H1 (cell line): ENCODE measurements around the gene CHCHD6. TPM values are rescaled to one million over a fixed set of nuclear protein-coding genes. Genes with fewer than 3 reads are reported as not detected.

Experiments
- CTCF ChIA-PET: fragments of 300-600 bp; sonication (Branson Sonifier 250); formaldehyde crosslinking; loops from one replicate; lab custom pipeline; 2021; ENCODE audit not compliant: partially characterized antibody; lab: Charles Lee
- POLR2A ChIA-PET: fragments of 300-600 bp; sonication (Branson Sonifier 250); formaldehyde crosslinking; loops from one replicate; lab custom pipeline; 2021; ENCODE audit warnings: inconsistent platforms; ENCODE audit not compliant: partially characterized antibody; lab: Charles Lee
- DNase-seq, 2 experiments: peaks; one replicate each; pipeline versions ENCODE4 v3.0.0 to v3.0.0-alpha.2; 2010 to 2022; ENCODE audit warnings: low spot score in 2 of 2, low read depth in 1 of 2, mixed read lengths in 1 of 2
- FAIRE-seq: peaks from 2 replicates; lab custom pipeline; 2011; peaks lifted over from hg19 to GRCh38; lab: Jason Lieb, UNC
- H2AFZ ChIP-seq: 2 replicates; pipeline ENCODE4 v1.8.1; 2012; ENCODE audit warnings: low read length, inconsistent platforms
- H2AK5ac ChIP-seq: 2 replicates; pipeline ENCODE4 v1.6.1; 2013; ENCODE audit warnings: low read depth, low read length
- H2BK120ac ChIP-seq: replicated peaks from 2 replicates; pipeline ENCODE3; 2013; ENCODE audit warnings: low read depth, low read length, inconsistent platforms
- H2BK12ac ChIP-seq: 2 replicates; pipeline ENCODE4 v1.6.1; 2013; ENCODE audit warnings: low read depth, low read length
- H2BK15ac ChIP-seq: 2 replicates; pipeline ENCODE4 v1.6.1; 2013; ENCODE audit warnings: low read length
- H2BK20ac ChIP-seq: 2 replicates; pipeline ENCODE4 v1.6.1; 2013; ENCODE audit warnings: low read length
- H2BK5ac ChIP-seq: 2 replicates; pipeline ENCODE4 v1.6.1; 2013; ENCODE audit warnings: low read depth, low read length
- H3K14ac ChIP-seq: 2 replicates; pipeline ENCODE4 v1.6.1; 2013; ENCODE audit warnings: inconsistent platforms; ENCODE audit not compliant: insufficient read length
- H3K18ac ChIP-seq: 2 replicates; pipeline ENCODE4 v1.6.1; 2013; ENCODE audit warnings: low read length; ENCODE audit errors: extremely low read depth
- H3K23ac ChIP-seq: 2 replicates; pipeline ENCODE4 v1.6.1; 2013; ENCODE audit warnings: inconsistent platforms; ENCODE audit not compliant: insufficient read length
- H3K23me2 ChIP-seq: 2 replicates; pipeline ENCODE4 v1.6.1; 2013; ENCODE audit warnings: low read depth, low read length
- H3K27ac ChIP-seq: 2 replicates; pipeline ENCODE4 v1.6.1; 2011; ENCODE audit warnings: low read depth, low read length, inconsistent platforms
- H3K27me3 ChIP-seq, 4 experiments: replicated peaks in 1 of 4; 1 replicate in 1 of 4; 2 replicates in 3 of 4; pipeline versions ENCODE4 v1.6.1 to v1.8.1; 2011 to 2013; ENCODE audit warnings: low read length in 3 of 4, mild to moderate bottlenecking in 3 of 4, inconsistent platforms in 2 of 4, mixed read lengths in 2 of 4, moderate library complexity in 1 of 4; ENCODE audit not compliant: control insufficient read depth in 3 of 4, insufficient read depth in 3 of 4; ENCODE audit errors: extremely low read depth in 1 of 4
- H3K36me3 ChIP-seq, 4 experiments: 2 replicates each; pipeline versions ENCODE4 v1.6.1 to v1.8.1; 2011 to 2013; ENCODE audit warnings: mild to moderate bottlenecking in 4 of 4, low read length in 3 of 4, moderate library complexity in 2 of 4, control low read depth in 1 of 4, inconsistent platforms in 1 of 4; ENCODE audit not compliant: insufficient read depth in 4 of 4, control insufficient read depth in 2 of 4
- H3K4ac ChIP-seq: replicated peaks from 2 replicates; pipeline ENCODE3; 2013; ENCODE audit warnings: low read length, low read depth, mixed read lengths, inconsistent platforms; ENCODE audit not compliant: insufficient read length
- H3K4me1 ChIP-seq, 4 experiments: replicated peaks in 1 of 4; 1 replicate in 1 of 4; 2 replicates in 3 of 4; pipeline versions ENCODE4 v1.6.1 to v1.8.1; 2011 to 2013; ENCODE audit warnings: low read length in 3 of 4, inconsistent platforms in 2 of 4, mixed read lengths in 1 of 4; ENCODE audit not compliant: insufficient read depth in 4 of 4, control insufficient read depth in 3 of 4
- H3K4me2 ChIP-seq, 2 experiments: 2 replicates each; pipeline versions ENCODE4 v1.6.1 to v1.8.1; 2011 to 2013; ENCODE audit warnings: low read depth in 2 of 2, low read length in 2 of 2, control low read depth in 1 of 2, inconsistent platforms in 1 of 2, mild to moderate bottlenecking in 1 of 2; ENCODE audit not compliant: insufficient read depth in 1 of 2
- H3K4me3 ChIP-seq, 4 experiments: fragments of 200-600, 300-600 bp in 1 of 4; sonication (generic), shearing (Covaris generic), sonication (Bioruptor Twin) in 1 of 4; 2 replicates each; pipeline versions ENCODE4 v1.5.1 to v1.8.1; 2011 to 2016; ENCODE audit warnings: low read length in 4 of 4, low read depth in 3 of 4, control low read depth in 2 of 4, inconsistent platforms in 2 of 4, mild to moderate bottlenecking in 2 of 4, mixed read lengths in 1 of 4, moderate library complexity in 1 of 4; ENCODE audit not compliant: insufficient read depth in 2 of 4; ENCODE audit errors: extremely low read depth in 1 of 4
- H3K56ac ChIP-seq: replicated peaks from 2 replicates; pipeline ENCODE3; 2013; ENCODE audit warnings: low read depth, mild to moderate bottlenecking, mixed read lengths, low read length, inconsistent platforms; ENCODE audit not compliant: insufficient read length
- H3K79me1 ChIP-seq: 2 replicates; pipeline ENCODE4 v1.6.1; 2013; ENCODE audit warnings: low read depth, low read length, control low read depth
- H3K79me2 ChIP-seq, 2 experiments: 2 replicates each; pipeline versions ENCODE4 v1.6.1 to v1.8.1; 2012 to 2013; ENCODE audit warnings: low read length in 2 of 2, mild to moderate bottlenecking in 2 of 2, inconsistent platforms in 1 of 2; ENCODE audit not compliant: insufficient read depth in 2 of 2, control insufficient read depth in 1 of 2
- H3K9ac ChIP-seq, 4 experiments: replicated peaks in 1 of 4; 1 replicate in 1 of 4; 2 replicates in 3 of 4; pipeline versions ENCODE4 v1.6.1 to v1.8.1; 2011 to 2013; ENCODE audit warnings: low read depth in 3 of 4, low read length in 3 of 4, control low read depth in 2 of 4, mild to moderate bottlenecking in 2 of 4, moderate library complexity in 2 of 4, inconsistent platforms in 1 of 4; ENCODE audit errors: extremely low read depth in 1 of 4
- H3K9me3 ChIP-seq, 2 experiments: 2 replicates each; pipeline versions ENCODE4 v1.6.1 to v1.8.1; 2012 to 2013; ENCODE audit warnings: mild to moderate bottlenecking in 2 of 2, moderate library complexity in 2 of 2, control low read depth in 1 of 2, inconsistent platforms in 1 of 2, low read depth in 1 of 2, low read length in 1 of 2, mixed read lengths in 1 of 2; ENCODE audit not compliant: insufficient read depth in 2 of 2
- H4K20me1 ChIP-seq, 2 experiments: replicated peaks in 1 of 2; 2 replicates each; pipeline versions ENCODE3 to v1.8.1; 2011 to 2013; ENCODE audit warnings: inconsistent platforms in 2 of 2, low read length in 2 of 2, mild to moderate bottlenecking in 1 of 2; ENCODE audit not compliant: insufficient read depth in 2 of 2, control insufficient read depth in 1 of 2
- H4K5ac ChIP-seq: 2 replicates; pipeline ENCODE4 v1.6.1; 2013; ENCODE audit warnings: low read length, low read depth, mixed read lengths, inconsistent platforms; ENCODE audit not compliant: insufficient read length
- H4K8ac ChIP-seq: 2 replicates; pipeline ENCODE4 v1.8.0; 2013; ENCODE audit warnings: mild to moderate bottlenecking, moderate library complexity, low read length, inconsistent platforms; ENCODE audit not compliant: insufficient read depth; ENCODE audit errors: extremely low read depth
- H4K91ac ChIP-seq: replicated peaks from 2 replicates; pipeline ENCODE3; 2013; ENCODE audit warnings: low read length, mixed read lengths, inconsistent platforms; ENCODE audit not compliant: insufficient read length
- BRCA1 ChIP-seq: IDR thresholded peaks from 2 replicates; pipeline ENCODE4 v1.6.1; 2012; ENCODE audit warnings: low read depth, low read length, improper control_type of control experiment
- CTCF ChIP-seq, 3 experiments: IDR thresholded peaks; 1 replicate in 2 of 3; 2 replicates in 1 of 3; pipeline versions ENCODE4 v1.5.1 to v1.6.1; 2011; ENCODE audit warnings: low read length in 3 of 3, mild to moderate bottlenecking in 3 of 3, inconsistent platforms in 2 of 3, low read depth in 1 of 3, moderate library complexity in 1 of 3; ENCODE audit not compliant: insufficient read depth in 1 of 3; ENCODE audit errors: control extremely low read depth in 1 of 3
- EZH2 ChIP-seq: fragments of 200-600 bp; sonication (generic); IDR thresholded peaks from 2 replicates; pipeline ENCODE4 v1.7.1; 2012; ENCODE audit warnings: low read depth, mild to moderate bottlenecking, moderate library complexity, low read length, inconsistent platforms; ENCODE audit not compliant: severe bottlenecking
- KDM5A ChIP-seq: fragments of 200-600 bp; IDR thresholded peaks from 2 replicates; pipeline ENCODE4 v1.7.1; 2012; ENCODE audit warnings: mild to moderate bottlenecking, low read length, inconsistent platforms, mixed read lengths
- MAFK ChIP-seq: IDR thresholded peaks from 2 replicates; pipeline ENCODE4 v1.6.1; 2012; ENCODE audit warnings: low read depth, mild to moderate bottlenecking, improper control_type of control experiment, low read length
- RAD21 ChIP-seq, 2 experiments: IDR thresholded peaks in 1 of 2; conservative IDR thresholded peaks in 1 of 2; 2 replicates each; pipeline ENCODE4 v1.6.1; 2011; ENCODE audit warnings: low read depth in 2 of 2, low read length in 2 of 2, improper control_type of control experiment in 1 of 2, inconsistent platforms in 1 of 2, mild to moderate bottlenecking in 1 of 2, moderate library complexity in 1 of 2
- SIRT6 ChIP-seq: IDR thresholded peaks from one replicate; pipeline ENCODE4 v1.7.1; 2012; ENCODE audit warnings: low read length, inconsistent platforms
- SIX5 ChIP-seq: IDR thresholded peaks from 2 replicates; pipeline ENCODE4 v1.6.1; 2011; ENCODE audit warnings: mild to moderate bottlenecking, low read depth, low read length
- TAF1 ChIP-seq: IDR thresholded peaks from 2 replicates; pipeline ENCODE4 v1.6.1; 2011; ENCODE audit warnings: mild to moderate bottlenecking, low read depth, low read length
- WGBS, 2 experiments: shearing (Covaris generic) in 1 of 2; methylation state at CpG; one replicate each; pipeline versions ENCODE4 v1.1.6 to v1.1.7; 2013 to 2015; ENCODE audit warnings: low lambda C conversion rate in 2 of 2, mixed read lengths in 2 of 2, inconsistent platforms in 1 of 2, low coverage in 1 of 2, missing lambda C conversion rate in 1 of 2; ENCODE audit not compliant: insufficient replicate concordance in 2 of 2, insufficient coverage in 1 of 2, insufficient read length in 1 of 2; ENCODE audit errors: extremely low coverage in 1 of 2, missing lambda C conversion rate in 1 of 2; 5-methylcytosine and 5-hydroxymethylcytosine counted together
- polyA plus RNA-seq, 7 experiments: library from polyadenylated mRNA; depleted of rRNA in 3 of 7; stranded (reverse) in 5 of 7; unstranded in 2 of 7; fragments of >200 nt in 5 of 7; fragments of 200-250 nt in 2 of 7; gene quantifications; 1 replicate in 5 of 7; 2 replicates in 1 of 7; 4 replicates in 1 of 7; pipeline versions ENCODE4 v1.2.1 to v1.2.3, GENCODE V29; 2011 to 2013; ENCODE audit warnings: missing spikeins in 2 of 7, mixed read lengths in 2 of 7
- total RNA-seq: library from RNA; stranded (reverse); fragmentation: NEBNext Ultra II Directional; extraction: Animal tissue kit (Norgen Biotek cat#: 25700); gene quantifications from 2 replicates; pipeline ENCODE4 v1.2.1, GENCODE V29; 2021

CHCHD6 gene
- total and polyA plus RNA-seq, 2 of the 8 experiments (the other 6 are each of a cell fraction or from before 2014, with no cell fraction given) = 32.4 to 37.6 TPM

GRCh38 chr3:126941721-126942270, 237.8 kb downstream of the CHCHD6 start:
- POLR2A ChIA-PET = no interaction called here
- Histone ChIP-seq H2BK5ac (no peak overlapping the region), H2AK5ac (no peak overlapping the region), H3K9ac (no peak overlapping the region), H3K79me2 (no peaks in the 10 kb centered on the region), H3K4me3 (no peak overlapping the region), H3K23me2 (no peaks in the 10 kb centered on the region), H3K36me3 (no peaks in the 10 kb centered on the region), H3K4me2 (no peak overlapping the region), H3K18ac (no peak overlapping the region), H4K5ac (no peak overlapping the region), H2BK15ac (peak overlapping the region; percentile 19; the same call in 1 of the 2 replicates), H3K23ac (no peak overlapping the region), H3K27ac (no peak overlapping the region; the same call in 1 of the 2 replicates), H3K79me1 (no peaks in the 10 kb centered on the region), H4K20me1 (peaks cover 0 to 2% of the 10 kb centered on the region in 2 experiments), H2BK12ac (no peak overlapping the region), H3K14ac (no peak overlapping the region), H2BK120ac (no peak overlapping the region), H2AFZ (no peak overlapping the region), H3K4me1 (no peaks in the 10 kb centered on the region), H3K56ac (no peak overlapping the region), H3K27me3 (no peaks in the 10 kb centered on the region), H4K91ac (no peak overlapping the region), H3K9me3 (no peaks in the 10 kb centered on the region), H3K4ac (no peak overlapping the region), H4K8ac (no peak overlapping the region), H2BK20ac (no peak overlapping the region)
- TF ChIP-seq TAF1 (no peak), CTCF (IDR thresholded peaks at IDR 0.05; ENCODE audit: control extremely low read depth in 1 of 3, insufficient read depth in 1 of 3, low read depth in 1 of 3, low read length in 3 of 3) (no peak), EZH2 (no peak), KDM5A (no peak), BRCA1 (no peak), SIX5 (no peak), SIRT6 (no peak), MAFK (no peak), RAD21 (IDR thresholded peaks at IDR 0.05 in 1 of 2, conservative IDR thresholded peaks at IDR 0.05 in 1 of 2; ENCODE audit: low read depth in 2 of 2, low read length in 2 of 2) (no peak)
- 84% methylated on average over 5 of the region's 5 CpGs; no CpG with 5 or more reads in 1 of the 2 experiments for WGBS, 2 experiments
- DNase-seq (no peak), FAIRE-seq (no peak)
- CTCF ChIA-PET = interaction anchor here (0.8 to 2.4 kb wide), 2 partner anchors 29 to 40 kb away, joined by 4 to 6 read pairs; no protein-coding TSS in a partner anchor
